ENCODE results near the gene NET1.
"Not testable (repeated sequence)": the region's sequence is repeated elsewhere in the genome, so short reads cannot be mapped to it uniquely, and the experiment has no call there.

NET1 gene

DNA sequence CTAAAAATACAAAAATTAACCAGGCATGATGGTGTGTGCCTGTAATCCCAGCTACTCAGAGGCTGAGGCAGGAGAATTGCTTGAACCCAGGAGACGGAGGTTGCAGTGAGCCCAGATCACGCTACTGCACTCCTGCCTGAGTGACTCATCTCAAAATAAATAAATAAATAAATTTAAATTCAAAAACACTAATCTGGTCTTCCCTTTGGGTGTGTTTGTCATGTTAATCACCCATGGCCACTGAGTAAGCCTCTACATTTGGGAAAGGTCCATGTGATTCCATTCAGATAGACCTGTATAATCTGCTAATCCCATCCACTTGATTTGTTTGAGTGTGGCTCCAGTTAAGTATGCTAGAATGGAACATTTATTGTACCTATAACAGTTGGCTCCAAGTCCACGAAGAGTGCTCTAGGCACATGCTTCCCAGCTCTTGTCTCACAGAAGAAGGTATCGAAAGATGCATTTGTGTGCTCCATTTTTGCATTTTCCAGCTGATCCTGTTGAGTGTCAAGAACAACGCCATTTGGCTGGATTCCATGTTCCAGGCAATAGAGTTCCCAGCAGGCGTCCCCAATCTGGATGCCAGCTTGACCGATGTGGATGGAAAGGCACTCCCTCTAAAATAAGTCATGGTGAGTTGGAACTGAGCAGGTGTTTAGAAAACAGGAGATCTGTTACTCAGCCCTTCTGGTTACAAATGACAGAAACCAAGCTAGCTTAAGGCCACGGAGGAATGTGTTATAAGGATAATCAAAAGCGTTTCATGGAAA is 11.7 kb upstream of the NET1 start:
- DNase-seq = no peak

DNA sequence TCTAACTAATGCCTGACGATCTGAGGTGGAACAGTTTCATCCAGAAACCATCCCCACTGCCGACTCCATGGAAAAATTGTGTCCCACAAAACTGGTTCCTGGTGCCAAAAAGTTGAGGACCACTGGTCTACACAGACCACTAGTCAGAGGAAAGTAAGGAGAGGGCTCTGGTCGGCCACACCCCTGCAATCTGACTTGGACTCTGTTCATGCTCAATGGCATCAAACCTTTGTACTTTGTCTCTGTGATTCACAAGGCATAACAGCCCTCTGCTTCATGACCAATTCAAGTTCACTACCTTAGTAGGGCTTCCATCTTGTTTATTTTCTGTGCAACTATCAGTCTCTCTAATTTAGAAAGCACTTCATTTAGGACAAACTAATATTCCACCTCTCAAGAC is 9.6 kb upstream of the NET1 start:
- DNase-seq = no peak

DNA sequence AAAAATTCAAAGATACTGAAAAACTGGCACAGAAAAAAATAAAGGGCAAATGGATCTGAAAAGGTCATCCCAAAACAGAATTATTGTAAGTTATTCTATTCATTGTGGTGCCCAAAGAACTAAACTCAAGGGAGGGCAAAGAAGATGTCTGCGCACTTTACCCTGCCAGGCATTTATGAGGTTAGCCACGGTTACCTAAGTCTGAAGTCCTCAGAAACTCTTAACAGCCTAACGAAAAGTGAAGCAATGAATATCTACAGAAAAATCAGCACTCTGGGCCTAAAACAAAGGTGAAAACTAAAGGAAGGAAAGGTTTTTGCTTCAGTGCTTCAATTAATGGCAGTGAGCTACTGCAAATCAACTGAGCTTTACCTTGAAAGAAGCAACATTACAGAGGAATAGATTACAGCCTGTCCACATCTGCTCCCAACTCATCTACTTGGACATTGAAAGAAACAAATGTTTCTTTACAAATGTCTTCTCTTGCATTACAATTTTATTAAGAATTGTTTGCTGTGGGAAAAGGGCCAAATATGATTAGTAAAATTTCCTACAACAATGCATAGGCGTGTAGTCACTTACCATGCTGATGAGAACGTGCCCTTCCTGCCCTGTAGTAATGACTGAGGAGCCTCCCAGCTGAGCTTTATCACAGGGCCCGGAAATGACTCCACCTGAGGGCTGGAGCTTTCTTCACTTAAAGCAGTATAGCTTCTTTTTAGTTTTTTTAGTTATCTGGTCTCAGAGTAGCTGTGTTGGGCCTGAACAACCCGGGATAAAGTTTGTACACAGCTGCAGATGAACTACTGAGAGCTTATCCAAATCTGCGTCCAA is 7.9 kb upstream of the NET1 start, which contains the start of gene TUBAL3:
TUBAL3 (minus strand) TSS at position 621 of the 834 bp plus-strand sequence; CDS start at position 585, 36 bp downstream.
- no peak for DNase-seq

DNA sequence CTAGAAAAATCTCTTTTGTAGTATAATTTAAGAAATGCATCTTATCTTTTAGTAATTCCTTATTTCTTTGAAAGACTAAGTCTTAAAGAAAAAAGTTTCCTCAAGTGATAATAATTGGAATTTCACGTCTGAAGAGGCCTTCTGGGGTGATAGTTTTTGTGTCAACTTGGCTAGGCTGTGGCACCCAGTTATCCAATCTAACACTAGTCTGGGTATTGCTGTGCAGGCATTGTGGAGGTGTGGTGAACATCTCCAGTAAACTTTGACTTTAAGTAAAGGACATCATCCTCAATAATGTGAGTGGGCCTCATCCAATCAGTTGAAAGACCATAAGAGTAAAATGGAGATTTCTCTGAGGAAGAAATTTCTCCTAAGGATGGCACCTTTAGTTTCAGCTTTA is 5.4 kb upstream of the NET1 start:
- no peak for DNase-seq

DNA sequence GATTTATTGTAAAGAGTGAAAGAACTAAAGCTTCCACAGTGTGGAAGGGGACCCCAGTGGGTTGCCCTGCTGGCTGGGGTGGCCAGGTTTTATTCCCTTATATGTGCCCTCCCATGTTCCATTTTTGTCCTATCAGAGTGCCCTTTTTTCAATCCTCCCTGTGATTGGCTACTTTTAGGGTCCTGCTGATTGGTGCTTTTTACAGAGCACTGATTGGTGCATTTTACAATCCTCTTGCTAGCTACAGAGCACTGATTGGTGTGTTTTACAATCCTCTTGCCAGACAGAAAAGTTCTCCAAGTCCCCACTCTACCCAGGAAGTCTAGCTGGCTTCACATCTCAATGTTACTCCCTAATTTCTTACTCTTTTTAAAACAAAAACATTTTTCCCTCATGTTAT is 1.6 kb upstream of the NET1 start:
- not testable (repeated sequence) for DNase-seq

DNA sequence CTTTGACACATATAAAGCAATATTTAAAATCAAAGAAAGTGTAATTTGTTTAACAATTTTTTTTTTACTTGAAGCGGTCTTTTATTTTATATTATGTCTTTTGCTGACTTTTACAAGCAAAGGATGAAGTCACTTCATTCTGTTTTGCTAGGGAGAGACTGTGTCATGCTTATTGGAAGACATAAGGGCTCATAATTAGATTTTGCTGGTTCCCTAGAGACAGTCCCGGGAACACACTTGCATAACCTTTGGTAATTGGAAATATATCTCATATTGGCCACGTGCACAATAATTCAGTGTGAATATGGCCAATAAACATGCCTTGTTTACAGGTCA is 448 bp upstream of the NET1 start:
- no peak for DNase-seq

DNA sequence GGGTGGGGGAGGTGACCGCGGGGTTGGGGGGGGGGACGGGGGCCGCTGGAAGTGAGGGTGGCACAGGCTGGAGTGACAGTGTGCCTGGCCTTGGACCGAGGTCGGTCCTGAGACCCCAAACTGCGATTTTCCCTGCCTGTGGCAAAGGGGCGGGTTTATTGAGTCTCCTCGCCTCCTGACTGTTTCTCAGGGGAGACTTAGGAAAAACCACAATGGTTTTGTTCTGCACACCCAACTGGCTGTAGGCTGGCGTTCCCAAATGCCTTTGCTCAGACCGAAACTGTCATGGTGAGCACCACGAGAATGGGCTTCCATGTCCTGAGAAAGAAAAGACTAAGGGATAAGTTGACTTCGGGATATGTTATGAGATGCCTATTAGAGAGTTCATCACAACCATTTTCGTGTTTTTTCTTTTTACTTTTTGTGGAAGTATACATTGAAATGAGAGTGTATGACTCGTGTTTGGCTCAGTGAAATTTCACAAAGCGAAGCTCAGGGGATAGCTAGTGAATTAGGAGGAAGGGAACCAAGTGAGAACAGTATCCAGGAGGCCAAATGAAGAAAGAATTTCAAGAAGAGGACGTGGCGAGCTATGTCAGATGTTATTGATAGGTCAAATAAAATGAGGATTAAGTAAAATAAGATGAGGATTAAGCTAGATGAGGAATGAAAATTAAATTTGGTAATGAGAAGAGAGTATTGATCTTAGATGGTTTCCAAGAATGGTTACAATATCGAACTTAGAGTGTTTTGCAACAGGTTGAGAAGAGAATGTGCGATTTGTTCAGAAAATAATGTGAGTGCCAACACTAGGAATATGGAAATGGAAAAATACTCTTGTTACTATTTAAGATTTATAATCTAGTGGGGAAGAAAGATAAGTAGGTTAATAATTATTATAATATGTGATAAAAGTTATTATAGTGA is 918 bp downstream of the NET1 start:
- peak; percentile 56 for DNase-seq

DNA sequence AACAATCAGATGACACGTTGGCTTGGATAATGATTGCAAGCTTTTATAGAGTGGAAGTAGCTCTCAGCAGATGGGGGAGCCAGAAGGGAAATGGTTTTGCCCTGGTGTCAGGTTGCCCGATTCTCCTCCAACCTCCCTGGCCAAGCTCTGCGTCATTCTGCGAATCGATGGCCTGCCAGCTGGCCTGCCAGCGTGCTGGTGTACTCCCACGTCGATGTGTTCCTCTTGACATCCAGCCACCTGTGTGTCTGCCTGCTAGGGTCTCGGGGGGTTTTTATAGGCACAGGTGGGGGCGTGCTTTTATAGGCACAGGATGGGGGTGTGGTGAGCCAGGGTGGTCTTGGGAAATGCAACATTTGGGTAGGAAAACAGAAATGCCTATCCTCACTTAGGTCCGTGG is 4.6 kb downstream of the NET1 start:
- no peak for DNase-seq

DNA sequence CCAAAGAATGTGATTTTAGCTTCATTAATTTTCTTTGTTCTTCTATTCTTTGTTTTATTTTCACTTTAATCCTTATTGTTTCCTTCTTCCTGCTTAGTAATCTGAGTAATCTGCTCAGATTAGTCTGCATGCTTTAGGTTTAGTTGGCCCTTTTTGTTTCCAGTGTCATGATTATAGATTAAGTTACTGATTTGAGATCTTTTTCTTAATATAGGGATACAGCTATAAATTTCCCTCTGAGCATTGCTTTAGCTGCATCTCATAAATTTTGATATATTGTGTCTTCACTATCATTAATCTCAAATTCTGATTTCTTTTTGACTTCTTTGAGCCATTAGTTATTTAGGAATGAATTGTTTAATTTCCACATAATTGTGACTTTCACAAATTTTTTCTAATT is 6.2 kb downstream of the NET1 start:
- DNase-seq = no peak

DNA sequence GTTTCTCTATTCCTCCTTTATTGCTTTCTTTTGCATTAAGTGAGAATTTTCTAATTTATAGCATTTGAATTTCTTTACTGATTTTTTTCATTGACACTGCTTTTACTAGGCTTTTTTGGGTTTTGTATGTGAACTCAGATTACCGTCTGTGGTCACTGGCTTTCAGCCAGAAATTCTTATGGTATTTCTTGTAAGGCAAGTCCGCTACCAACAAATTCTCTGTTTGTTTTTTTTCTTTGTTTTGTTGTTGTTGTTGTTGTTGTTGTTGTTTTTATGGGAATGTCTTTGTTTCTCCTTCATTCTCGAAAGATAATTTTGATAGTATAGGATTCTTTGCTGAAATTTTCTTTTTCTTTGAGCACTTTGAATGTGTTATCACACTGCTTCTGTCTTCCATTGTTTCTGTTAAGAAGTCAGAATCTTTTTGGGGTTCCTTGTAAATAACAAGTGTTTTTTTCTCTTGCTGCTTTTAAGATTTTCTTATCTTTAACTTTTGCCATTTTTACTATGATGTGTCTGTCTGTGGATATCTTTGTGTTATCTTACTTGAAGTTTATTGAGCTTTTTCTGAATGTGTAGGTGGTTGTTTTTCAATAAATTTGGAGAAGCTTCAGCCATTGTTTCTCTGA is 7.2 kb downstream of the NET1 start:
- DNase-seq = no peak

DNA sequence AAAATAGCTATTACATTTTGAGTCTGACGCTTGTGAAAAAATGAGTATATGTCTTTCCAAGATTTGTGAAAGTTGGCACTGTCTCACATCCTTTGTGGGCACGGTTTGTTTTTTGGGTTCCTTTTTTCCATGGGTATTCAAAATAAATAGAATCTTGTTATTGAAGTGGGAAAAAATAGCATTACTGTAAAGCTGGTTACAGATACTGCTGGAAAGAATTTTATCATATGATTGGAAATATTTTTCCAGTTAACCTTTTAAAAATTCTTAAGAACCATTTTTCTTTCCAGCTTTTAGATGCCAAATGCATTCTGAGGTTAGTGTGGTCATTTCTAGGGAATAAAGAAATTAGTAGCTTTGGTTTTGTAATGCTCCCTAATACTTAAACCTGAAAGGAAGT is 11.4 kb downstream of the NET1 start:
- peak; percentile 22 for DNase-seq

DNA sequence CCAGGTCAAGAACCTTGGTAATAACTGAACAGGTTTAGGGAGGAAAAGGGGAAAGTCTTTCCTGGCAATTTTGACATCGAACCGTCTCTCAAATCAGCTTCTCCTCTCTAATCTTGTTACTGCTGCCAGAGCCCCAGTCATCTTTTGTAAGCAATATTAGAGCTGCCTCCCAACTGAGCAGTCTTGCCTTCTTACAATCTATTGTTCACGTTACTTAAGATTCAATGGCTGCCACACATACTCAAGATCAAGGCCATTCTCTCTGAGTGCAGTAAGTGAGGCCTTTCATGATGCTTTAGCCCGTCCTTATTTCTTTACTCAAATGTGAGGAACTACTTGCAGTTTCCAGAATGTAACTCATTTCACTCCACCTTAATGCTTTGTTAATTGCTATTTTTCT is 12.4 kb downstream of the NET1 start:
- no peak for DNase-seq

DNA sequence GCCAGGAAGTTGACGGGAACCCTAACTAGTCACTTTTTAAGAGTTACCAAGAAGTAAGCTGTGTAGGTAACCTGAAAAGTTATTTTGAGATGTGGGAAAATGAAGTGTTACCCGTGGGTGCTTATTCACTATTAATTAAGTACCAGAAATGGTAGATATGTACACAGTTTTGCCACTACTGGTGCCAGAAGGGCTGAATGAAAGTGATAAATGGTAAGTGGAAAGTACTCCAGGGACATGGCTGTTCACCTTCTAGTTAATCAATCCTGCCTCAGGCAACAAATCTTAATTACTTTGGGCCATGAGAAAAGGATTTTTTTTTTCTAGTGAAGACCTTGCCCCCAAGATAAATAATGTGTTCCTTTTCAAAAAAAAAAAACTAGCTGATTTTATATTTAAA is 15.8 kb downstream of the NET1 start:
- no peak for DNase-seq

DNA sequence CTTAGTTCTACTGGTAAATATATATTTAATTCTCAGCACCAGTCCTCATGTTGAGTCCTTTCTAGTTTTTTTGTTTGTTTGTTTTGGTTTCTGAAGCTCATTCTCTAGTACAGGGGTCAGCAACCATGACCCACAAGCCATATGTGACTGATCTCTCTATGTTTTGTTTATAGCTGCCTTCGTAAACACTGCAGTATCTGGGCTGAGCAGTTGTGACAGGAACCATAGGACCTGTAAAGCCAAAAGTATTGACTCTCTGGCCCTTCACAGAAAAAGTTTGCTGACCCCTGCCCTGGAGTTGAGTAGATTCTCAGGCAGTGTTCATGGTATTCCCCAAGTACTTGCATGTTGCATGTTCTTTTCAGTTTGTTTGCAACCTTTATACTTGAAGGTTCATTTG is 20.8 kb downstream of the NET1 start:
- no peak for DNase-seq

DNA sequence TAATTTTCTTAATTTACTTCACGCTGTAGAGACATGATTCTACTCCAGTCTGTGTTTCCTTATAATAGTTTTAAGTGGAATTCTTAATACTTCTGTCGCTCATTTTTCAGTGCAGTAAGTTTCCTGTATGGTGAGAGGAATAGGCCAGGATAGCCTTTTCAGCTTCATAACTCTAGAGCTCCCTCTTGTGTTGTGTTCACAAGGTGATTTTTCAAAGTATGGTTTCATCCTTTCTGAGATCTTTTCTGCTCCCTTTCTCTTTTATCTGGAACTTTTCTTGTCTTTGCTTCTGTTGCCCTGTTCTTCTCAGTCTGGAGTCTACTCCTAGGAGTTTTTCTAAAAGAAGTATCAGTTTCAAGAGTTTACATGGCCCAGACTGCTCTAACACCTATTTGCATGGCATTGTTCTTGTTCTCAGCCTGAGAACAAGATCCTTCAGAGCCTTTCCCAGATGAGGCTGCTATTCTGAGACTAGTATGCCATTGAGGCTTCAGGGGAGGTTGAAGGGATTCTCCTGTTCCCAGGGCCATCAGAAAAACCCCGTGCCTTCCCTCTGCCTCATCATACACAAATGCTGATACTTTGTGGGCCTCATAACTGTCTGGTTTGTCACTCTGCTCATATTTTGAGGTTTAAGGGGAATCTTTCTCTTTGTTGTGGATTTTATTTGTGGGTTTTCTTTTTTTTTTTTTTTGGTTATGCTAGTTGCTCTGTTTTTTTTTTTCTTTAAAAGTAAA is 21.8 kb downstream of the NET1 start:
- peak; percentile 91 for DNase-seq

DNA sequence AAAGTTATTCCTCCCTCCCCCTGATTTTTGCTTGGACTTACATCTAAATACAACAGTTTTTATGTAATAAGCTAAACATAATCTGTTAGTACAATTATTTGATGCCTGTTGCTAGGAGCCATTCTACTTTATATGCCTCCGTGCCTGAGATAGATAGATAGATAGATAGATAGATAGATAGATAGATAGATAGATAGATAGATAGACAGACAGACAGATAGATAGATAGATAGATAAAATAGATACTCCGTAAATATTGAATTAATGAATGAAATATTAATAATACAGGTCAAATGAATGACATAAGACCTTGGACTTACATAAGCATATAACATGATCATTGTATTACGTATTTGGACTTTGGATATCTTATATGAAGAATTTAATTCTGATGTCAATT is 23.0 kb downstream of the NET1 start:
- DNase-seq = no peak

DNA sequence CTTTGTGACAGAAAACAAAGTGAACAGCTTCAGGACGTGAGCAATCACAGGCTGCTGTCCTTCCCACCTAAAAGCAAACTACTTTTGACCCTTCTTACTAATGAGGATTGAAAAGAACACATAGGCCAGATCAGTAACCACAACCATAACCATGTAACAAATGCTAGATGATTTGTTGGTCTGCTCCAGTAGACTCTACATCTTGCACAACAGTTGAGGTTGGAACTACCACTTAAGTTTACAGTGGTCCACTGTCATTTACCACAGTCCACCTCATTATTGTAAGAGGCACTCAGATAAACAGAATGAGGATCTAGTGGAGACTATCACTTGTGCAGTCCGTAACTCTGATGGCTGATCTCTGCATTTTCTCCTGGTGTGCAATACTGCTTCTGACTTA is 27.8 kb downstream of the NET1 start:
- DNase-seq = no peak

DNA sequence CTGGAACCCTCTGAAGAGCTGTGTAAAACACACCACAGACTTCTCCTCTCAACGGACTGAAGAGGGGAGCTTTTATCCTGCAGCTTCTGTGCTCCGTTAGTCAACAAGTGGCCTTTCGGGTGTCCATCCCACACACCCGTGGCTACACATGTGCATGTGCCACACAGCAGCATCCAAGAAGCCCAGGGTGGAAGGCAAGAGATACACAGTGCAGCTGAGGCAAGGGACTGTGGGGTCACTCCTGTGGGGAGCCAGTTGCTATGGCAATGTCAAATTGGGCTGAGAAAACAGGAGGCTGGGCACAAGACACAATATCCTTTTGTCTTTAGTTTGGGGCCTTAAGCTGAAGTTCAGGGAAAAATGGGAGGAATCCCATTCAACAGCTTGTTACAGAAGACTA is 28.7 kb downstream of the NET1 start:
- no peak for DNase-seq

DNA sequence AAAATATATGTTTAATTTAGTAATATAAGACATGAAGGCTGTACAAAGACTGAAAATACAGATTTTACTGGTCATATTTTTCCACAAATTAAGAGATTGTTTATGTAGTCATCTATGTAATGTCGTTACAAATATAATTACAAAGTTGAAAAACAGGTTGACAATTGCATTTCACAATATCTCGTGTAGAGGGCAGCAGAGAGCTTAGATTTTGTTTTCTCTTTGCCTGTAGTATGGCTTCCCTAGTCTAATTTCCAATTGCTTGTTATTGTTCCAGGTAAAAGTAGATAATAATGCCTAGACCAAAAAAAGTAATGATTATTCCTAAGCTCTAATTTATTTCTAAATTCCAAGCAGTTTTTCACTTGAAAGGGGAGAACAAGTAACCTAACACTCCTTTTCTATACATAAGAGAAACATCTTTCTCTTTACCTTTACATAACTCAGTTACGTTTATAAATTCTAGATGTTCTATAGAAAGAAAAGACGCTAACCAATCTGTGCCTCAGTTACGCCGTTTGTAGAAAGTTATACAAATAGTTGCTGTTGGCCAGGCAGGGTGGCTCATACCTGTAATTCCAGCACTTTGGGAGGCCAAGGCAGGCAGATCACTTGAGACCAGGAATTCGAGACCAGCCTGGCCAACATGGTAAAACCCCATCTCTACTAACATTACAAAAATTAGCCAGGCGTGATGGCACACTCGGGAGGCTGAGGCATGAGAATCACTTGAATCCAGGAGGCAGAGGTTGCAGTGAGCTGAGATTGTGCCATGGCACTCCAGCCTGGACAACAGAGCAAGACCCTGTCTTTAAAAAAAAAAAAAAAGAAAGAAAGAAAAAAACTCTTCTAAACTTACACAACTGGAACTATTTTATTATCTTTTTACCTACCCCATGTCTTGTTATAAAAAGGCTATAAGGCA is 30.0 kb downstream of the NET1 start:
- peak; percentile 33 for DNase-seq

DNA sequence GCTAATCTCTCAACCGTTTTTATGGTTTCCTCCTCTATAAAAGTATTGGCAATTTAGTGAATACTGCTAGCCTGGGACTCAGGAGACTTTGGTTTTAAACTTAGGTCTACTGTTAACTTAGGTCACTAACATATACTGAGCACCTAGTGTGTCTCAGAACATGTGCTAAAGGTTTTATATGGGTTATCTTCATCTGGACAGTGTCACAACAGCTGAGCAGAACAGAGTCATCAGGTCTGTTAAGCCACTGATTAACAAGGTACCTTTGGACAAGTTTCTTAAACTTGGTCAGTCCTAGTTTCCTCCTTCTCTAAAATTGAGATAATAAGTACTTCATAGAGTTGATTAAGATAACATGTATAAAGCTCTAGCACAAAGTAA is 30.6 kb downstream of the NET1 start:
- DNase-seq = no peak

DNA sequence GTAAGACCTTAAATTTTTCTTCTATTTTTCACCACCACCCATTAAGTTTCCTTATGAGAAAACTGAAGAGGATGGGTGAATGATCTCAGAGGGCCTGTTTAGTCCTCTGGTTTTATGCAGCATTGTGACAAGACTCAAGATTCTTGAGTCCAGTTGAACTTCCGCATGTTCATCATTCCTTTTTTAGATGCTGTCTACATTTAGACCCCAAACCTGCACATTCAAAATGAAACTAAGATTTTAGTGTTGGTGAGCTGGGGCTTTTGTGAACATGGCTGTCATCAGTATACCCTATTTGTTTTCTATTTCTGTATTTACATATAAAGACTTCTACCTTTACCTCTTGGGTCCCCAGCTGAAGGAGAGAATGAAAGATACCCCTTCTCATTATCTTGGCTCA is 31.1 kb downstream of the NET1 start:
- DNase-seq = no peak

All from fibroblast of skin of right biceps (primary cell).